T-helper 2 cell treated with Interferon-gamma antibody and Interleukin-4, amounts not matched to agents 5 μg/mL and 100 μg/mL, for 36 hours (primary cell): ENCODE results near the gene PNKD.
A peak's percentile ranks its signal among the peaks of the same experiment; 100 is the strongest.
"Not testable (repeated sequence)": the region's sequence is repeated elsewhere in the genome, so short reads cannot be mapped to it uniquely, and the experiment has no call there.

ENCODE experiments used
- DNase-seq: peaks from one replicate; pipeline ENCODE4 v3.0.0; 2021; ENCODE audit warnings: low spot score
- H3K27ac Mint-ChIP-seq: one replicate; pipeline ENCODE4 v1.8.0; 2021; ENCODE audit warnings: mild to moderate bottlenecking, mixed read lengths
- H3K27me3 Mint-ChIP-seq: one replicate; pipeline ENCODE4 v1.8.0; 2021; ENCODE audit warnings: low read depth, mixed read lengths
- H3K36me3 Mint-ChIP-seq: one replicate; pipeline ENCODE4 v1.8.0; 2021; ENCODE audit warnings: low read depth, mixed read lengths
- H3K4me1 Mint-ChIP-seq: one replicate; pipeline ENCODE4 v1.8.0; 2021; ENCODE audit warnings: low read depth, mixed read lengths
- H3K4me3 Mint-ChIP-seq: one replicate; pipeline ENCODE4 v1.8.0; 2022; ENCODE audit warnings: mild to moderate bottlenecking, moderate library complexity, mixed read lengths
- H3K9me3 Mint-ChIP-seq: one replicate; pipeline ENCODE4 v1.8.0; 2021; ENCODE audit warnings: mixed read lengths

Gene PNKD

GRCh38 chr2:218298314-218298875 is 28.1 kb downstream of the PNKD start:
- H3K36me3 Mint-ChIP-seq: no peaks in the 10 kb centered on the region
- no peaks in the 10 kb centered on the region for H3K9me3 Mint-ChIP-seq
- no peaks in the 10 kb centered on the region for H3K27me3 Mint-ChIP-seq
- H3K4me1 Mint-ChIP-seq: peaks cover 16% of the 10 kb centered on the region
- no peak overlapping the region for H3K27ac Mint-ChIP-seq
- H3K4me3 Mint-ChIP-seq: no peak overlapping the region
- DNase-seq: no peak

- Mint-ChIP-seq H3K4me3 (no peak overlapping the region), H3K4me1 (peaks cover 8% of the 10 kb centered on the region), H3K27me3 (no peaks in the 10 kb centered on the region), H3K9me3 (no peaks in the 10 kb centered on the region), H3K27ac (no peak overlapping the region), H3K36me3 (no peaks in the 10 kb centered on the region)
- DNase-seq: no peak
Measured at GRCh38 chr2:218300141-218300540, 29.8 kb downstream of the PNKD start.

- DNase-seq: peak; percentile 78
- no peaks in the 10 kb centered on the region for H3K9me3 Mint-ChIP-seq
- no peak overlapping the region for H3K4me3 Mint-ChIP-seq
- H3K4me1 Mint-ChIP-seq: peaks cover 6% of the 10 kb centered on the region
- H3K27me3 Mint-ChIP-seq: no peaks in the 10 kb centered on the region
- no peaks in the 10 kb centered on the region for H3K36me3 Mint-ChIP-seq
- peak overlapping the region; percentile 61 for H3K27ac Mint-ChIP-seq
Measured at GRCh38 chr2:218301176-218301819, 31.0 kb downstream of the PNKD start.

DNA sequence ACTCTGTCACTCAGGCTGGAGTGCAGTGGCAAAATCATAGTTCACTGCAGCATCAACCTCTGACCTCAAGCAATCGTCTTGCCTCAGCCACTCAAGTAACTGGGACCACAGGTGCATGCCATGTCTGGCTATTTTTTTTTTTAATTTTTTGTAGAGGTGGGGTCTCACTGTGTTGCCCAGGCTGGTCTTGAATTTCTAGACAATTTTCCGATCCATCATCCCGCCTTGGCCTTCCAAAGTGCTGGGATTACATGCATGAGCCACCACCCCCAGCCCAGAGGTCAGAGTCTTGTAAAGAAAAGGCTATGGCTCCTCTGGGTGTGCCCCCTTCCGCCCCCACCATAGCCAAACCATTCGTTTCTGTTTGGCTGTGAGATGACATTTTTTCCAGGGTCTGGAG is 35.1 kb downstream of the PNKD start:
- DNase-seq: no peak
- Mint-ChIP-seq H3K4me1 (peaks cover 9% of the 10 kb centered on the region), H3K36me3 (no peaks in the 10 kb centered on the region), H3K27me3 (peaks cover 2% of the 10 kb centered on the region), H3K4me3 (no peak overlapping the region), H3K9me3 (no peaks in the 10 kb centered on the region), H3K27ac (no peak overlapping the region)

GRCh38 chr2:218306184-218306920 is 36.0 kb downstream of the PNKD start:
- DNase-seq: no peak
- Mint-ChIP-seq H3K4me1 (peaks cover 6% of the 10 kb centered on the region), H3K27me3 (peaks cover 2% of the 10 kb centered on the region), H3K27ac (no peak overlapping the region), H3K36me3 (no peaks in the 10 kb centered on the region), H3K4me3 (no peak overlapping the region), H3K9me3 (no peaks in the 10 kb centered on the region)

DNA sequence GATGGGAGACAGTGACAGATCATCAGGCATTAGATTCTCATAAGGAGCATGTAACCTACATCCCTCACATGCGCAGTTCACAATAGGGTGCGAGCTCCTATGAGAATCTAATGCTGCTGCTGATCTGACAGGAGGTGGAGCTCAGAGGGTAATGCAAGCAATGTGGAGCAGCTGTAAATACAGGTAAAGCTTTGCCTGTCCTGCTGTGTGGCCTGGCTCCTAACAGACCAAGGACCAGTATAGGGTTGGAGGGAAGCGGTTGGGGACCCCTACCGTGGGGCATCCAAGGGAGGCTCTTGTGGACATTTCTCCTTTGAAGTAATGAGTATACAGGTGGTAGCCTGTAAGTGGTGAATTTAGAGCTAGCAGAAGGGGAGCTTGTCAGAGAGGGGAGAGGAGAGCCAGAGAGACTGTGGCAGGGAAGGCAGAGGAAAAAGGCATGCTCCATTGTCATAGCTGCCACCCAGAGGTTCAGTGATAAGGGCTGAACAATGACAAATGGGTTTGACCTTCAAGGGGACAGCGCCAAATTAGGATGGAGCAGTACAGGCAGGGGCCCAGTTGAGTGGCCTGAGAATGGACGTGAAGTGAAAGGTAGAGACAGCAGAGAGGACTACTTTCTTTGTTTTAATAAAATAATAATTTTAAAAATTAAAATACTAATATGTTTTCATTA is 37.2 kb downstream of the PNKD start:
- DNase-seq: no peak
- no peaks in the 10 kb centered on the region for H3K36me3 Mint-ChIP-seq
- no peak overlapping the region for H3K4me3 Mint-ChIP-seq
- H3K4me1 Mint-ChIP-seq: peaks cover 3% of the 10 kb centered on the region
- peaks cover 2% of the 10 kb centered on the region for H3K27me3 Mint-ChIP-seq
- no peaks in the 10 kb centered on the region for H3K9me3 Mint-ChIP-seq
- H3K27ac Mint-ChIP-seq: no peak overlapping the region

- H3K27ac Mint-ChIP-seq: no peak overlapping the region
- no peak overlapping the region for H3K4me3 Mint-ChIP-seq
Measured at GRCh38 chr2:218310853-218311540, 40.7 kb downstream of the PNKD start.

DNA sequence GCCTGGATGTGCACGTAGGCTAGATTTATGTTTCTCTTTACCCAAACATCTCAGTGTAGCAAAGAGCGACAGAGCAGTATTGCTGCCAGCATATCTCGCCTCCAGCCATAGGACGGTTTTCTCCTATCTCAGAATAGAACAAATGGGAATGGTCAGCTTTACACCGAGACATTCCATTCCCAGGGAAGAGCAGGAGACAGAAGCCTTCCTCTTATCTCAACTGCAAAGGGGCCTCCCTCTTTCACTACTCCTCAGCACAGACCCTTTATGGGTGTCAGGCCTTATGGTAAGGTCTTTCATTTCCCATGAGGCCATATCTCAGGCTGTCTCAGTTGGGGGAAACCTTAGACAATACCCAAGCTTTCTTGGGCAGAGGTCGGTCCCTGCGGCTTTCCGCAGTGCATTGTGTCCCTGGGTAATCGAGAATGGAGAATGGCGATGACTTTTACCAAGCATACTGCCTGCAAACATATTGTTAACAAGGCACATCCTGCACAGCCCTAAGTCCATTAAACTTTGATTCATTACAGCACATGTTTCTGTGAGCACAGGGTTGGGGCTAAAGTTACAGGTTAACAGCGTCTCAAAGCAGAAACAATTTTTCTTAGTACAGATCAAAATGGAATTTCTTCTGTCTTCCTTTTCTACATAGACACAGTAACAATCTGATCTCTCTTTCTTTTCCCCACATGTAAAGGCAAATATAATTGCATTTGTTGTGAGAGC is 41.4 kb downstream of the PNKD start:
- H3K9me3 Mint-ChIP-seq, DNase-seq: not testable (repeated sequence)

More at GRCh38 chr2:218310853-218311540, 40.7 kb downstream of the PNKD start:
- H3K36me3 Mint-ChIP-seq: no peaks in the 10 kb centered on the region
- peaks cover 2% of the 10 kb centered on the region for H3K27me3 Mint-ChIP-seq
- peaks cover 10% of the 10 kb centered on the region for H3K4me1 Mint-ChIP-seq
- DNase-seq: no peak
- no peaks in the 10 kb centered on the region for H3K9me3 Mint-ChIP-seq

GRCh38 chr2:218312267-218312756 is 42.0 kb downstream of the PNKD start:
- peaks cover 3% of the 10 kb centered on the region for H3K36me3 Mint-ChIP-seq
- peaks cover 2% of the 10 kb centered on the region for H3K27me3 Mint-ChIP-seq
- no peak overlapping the region for H3K4me3 Mint-ChIP-seq
- H3K9me3 Mint-ChIP-seq: no peaks in the 10 kb centered on the region
- H3K4me1 Mint-ChIP-seq: peaks cover 20% of the 10 kb centered on the region
- DNase-seq: no peak
- no peak overlapping the region for H3K27ac Mint-ChIP-seq

More for the DNA sequence above, 41.4 kb downstream of the PNKD start:
- H3K27ac Mint-ChIP-seq, H3K27me3 Mint-ChIP-seq, H3K4me3 Mint-ChIP-seq, H3K36me3 Mint-ChIP-seq: not testable (repeated sequence)
- peaks cover 15% of the 10 kb centered on the region for H3K4me1 Mint-ChIP-seq

- no peak overlapping the region for H3K27ac Mint-ChIP-seq
- no peaks in the 10 kb centered on the region for H3K9me3 Mint-ChIP-seq
- no peak overlapping the region for H3K4me3 Mint-ChIP-seq
- peaks cover 3% of the 10 kb centered on the region for H3K36me3 Mint-ChIP-seq
- H3K4me1 Mint-ChIP-seq: peaks cover 20% of the 10 kb centered on the region
- H3K27me3 Mint-ChIP-seq: no peaks in the 10 kb centered on the region
- DNase-seq: no peak
Measured at GRCh38 chr2:218313356-218313755, 43.0 kb downstream of the PNKD start.

DNA sequence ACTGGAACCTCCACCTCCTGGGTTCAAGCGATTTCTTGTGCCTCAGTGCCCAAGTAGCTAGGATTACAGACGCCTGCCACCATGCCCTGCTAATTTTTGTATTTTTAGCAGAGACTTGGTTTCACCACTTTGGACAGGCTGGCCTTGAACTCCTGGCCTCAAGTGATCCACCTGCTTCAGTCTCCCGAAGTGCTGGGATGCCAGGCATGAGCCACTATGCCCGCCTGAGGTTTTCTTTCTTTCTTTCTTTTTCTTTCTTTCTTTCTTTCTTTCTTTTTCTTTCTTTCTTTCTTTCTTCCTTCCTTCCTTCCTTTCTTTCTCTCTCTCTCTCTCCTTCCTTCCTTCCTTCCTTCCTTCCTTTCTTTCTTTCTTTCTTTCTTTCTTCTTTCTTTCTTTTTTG is 44.4 kb downstream of the PNKD start:
- not testable (repeated sequence) for H3K4me3 Mint-ChIP-seq, H3K27ac Mint-ChIP-seq

GRCh38 chr2:218315397-218315796 is 45.1 kb downstream of the PNKD start:
- Mint-ChIP-seq H3K4me3 (no peak overlapping the region), H3K4me1 (peaks cover 20% of the 10 kb centered on the region), H3K9me3 (no peaks in the 10 kb centered on the region), H3K36me3 (peaks cover 3% of the 10 kb centered on the region), H3K27ac (no peak overlapping the region), H3K27me3 (no peaks in the 10 kb centered on the region)
- no peak for DNase-seq

More for the DNA sequence above, 44.4 kb downstream of the PNKD start:
- not testable (repeated sequence) for H3K27me3 Mint-ChIP-seq, DNase-seq, H3K9me3 Mint-ChIP-seq, H3K36me3 Mint-ChIP-seq
- peaks cover 20% of the 10 kb centered on the region for H3K4me1 Mint-ChIP-seq

- peaks cover 20% of the 10 kb centered on the region for H3K4me1 Mint-ChIP-seq
- H3K36me3 Mint-ChIP-seq: peaks cover 3% of the 10 kb centered on the region
- no peak for DNase-seq
- H3K9me3 Mint-ChIP-seq: no peaks in the 10 kb centered on the region
- peak overlapping the region; percentile 64 for H3K27ac Mint-ChIP-seq
- peaks cover 5% of the 10 kb centered on the region for H3K27me3 Mint-ChIP-seq
- no peak overlapping the region for H3K4me3 Mint-ChIP-seq
Measured at GRCh38 chr2:218317303-218317630, 46.9 kb downstream of the PNKD start.
